ENCODE data around the gene EMC1. TPM values are rescaled to one million over a fixed set of nuclear protein-coding genes. Genes with fewer than 3 reads are reported as not detected.
"Not testable (repeated sequence)": the region's sequence is repeated elsewhere in the genome, so short reads cannot be mapped to it uniquely, and the experiment has no call there.

EMC1 gene
- total RNA-seq, 1 donor from 2014 or later, result 28.0 TPM

GRCh38 chr1:19262047-19262446 is 10.7 kb upstream of the EMC1 start:
- no peaks in the 10 kb centered on the region for H3K4me1 ChIP-seq
- no peak for DNase-seq (ENCODE audit: extremely low spot score in 2 of 2)
- H3K4me3 ChIP-seq, result no peak overlapping the region
- H3K36me3 ChIP-seq, result peaks cover 0 to 34% of the 10 kb centered on the region in 2 donors
- intact Hi-C loops (cut with DNase I), result no loop called here
- H3K27me3 ChIP-seq, result no peaks in the 10 kb centered on the region
- H3K27ac ChIP-seq, result no peak overlapping the region
- no peak for TF ChIP-seq POLR2A (IDR thresholded peaks at IDR 0.05)
- TF ChIP-seq, protein P1, sequence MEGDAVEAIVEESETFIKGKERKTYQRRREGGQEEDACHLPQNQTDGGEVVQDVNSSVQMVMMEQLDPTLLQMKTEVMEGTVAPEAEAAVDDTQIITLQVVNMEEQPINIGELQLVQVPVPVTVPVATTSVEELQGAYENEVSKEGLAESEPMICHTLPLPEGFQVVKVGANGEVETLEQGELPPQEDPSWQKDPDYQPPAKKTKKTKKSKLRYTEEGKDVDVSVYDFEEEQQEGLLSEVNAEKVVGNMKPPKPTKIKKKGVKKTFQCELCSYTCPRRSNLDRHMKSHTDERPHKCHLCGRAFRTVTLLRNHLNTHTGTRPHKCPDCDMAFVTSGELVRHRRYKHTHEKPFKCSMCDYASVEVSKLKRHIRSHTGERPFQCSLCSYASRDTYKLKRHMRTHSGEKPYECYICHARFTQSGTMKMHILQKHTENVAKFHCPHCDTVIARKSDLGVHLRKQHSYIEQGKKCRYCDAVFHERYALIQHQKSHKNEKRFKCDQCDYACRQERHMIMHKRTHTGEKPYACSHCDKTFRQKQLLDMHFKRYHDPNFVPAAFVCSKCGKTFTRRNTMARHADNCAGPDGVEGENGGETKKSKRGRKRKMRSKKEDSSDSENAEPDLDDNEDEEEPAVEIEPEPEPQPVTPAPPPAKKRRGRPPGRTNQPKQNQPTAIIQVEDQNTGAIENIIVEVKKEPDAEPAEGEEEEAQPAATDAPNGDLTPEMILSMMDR (IDR thresholded peaks at IDR 0.05), result no peak
- no peak for TF ChIP-seq POLR2AphosphoS5 (IDR thresholded peaks at IDR 0.05; ENCODE audit: insufficient read depth in 1 of 2, low read depth in 1 of 2)
- H3K9me3 ChIP-seq, result no peaks in the 10 kb centered on the region

DNA sequence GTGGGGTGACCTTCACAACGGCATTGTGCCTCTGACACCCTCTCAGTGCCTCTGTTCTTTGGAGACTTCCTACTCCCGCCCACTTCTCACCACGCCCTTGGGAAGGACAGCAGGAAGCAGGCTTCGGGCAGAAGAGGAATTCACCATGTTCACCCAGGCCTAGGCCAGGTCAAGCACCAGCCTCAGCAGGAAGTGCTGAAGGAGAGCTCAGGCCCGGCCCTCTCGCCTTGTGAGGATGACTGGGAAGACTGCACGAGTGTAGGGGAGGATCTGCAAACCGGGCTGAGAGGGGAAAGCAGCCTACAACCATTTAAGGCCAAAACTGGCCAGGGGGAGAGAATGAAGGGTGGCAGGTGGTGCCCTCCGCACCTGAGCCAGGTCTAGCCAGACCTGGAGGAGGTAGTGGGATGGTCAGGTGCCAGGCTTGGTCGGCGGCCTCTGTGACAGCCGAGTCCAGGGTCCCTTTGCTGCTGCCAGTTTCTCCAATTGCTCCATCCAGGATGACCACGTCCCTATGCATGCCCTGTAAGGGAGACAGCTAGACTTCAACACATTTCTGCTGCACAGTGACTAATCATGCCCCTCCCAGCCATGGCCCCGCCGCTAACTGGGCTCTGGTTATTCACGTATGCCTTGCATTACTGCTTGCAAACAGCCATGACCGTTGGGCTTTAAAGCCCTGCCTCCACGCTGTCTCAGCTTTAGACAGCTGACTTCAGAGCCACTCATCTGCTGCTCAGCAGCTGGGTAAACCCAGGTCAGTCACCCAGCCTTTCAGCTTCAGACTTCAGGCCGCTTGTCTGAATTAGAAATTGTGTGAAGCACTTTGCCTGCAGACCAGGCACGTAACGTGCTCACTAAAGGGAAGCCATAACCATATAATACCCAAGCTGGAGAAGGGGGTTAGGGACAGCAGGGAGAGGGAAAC is 9.2 kb upstream of the EMC1 start:
- DNase-seq (ENCODE audit: extremely low spot score in 2 of 2), result no peak
- TF ChIP-seq POLR2AphosphoS5 (IDR thresholded peaks at IDR 0.05; ENCODE audit: insufficient read depth in 1 of 2, low read depth in 1 of 2), result peak in 1 of 2 donors; percentile 15
- no peak for TF ChIP-seq POLR2A (IDR thresholded peaks at IDR 0.05)
- H3K27ac ChIP-seq, result no peak overlapping the region
- H3K36me3 ChIP-seq, result peaks cover 0 to 49% of the 10 kb centered on the region in 2 donors
- no peaks in the 10 kb centered on the region for H3K4me1 ChIP-seq
- no peaks in the 10 kb centered on the region for H3K9me3 ChIP-seq
- H3K4me3 ChIP-seq, result no peak overlapping the region
- intact Hi-C loops (cut with DNase I), result no loop called here
- no peaks in the 10 kb centered on the region for H3K27me3 ChIP-seq

DNA sequence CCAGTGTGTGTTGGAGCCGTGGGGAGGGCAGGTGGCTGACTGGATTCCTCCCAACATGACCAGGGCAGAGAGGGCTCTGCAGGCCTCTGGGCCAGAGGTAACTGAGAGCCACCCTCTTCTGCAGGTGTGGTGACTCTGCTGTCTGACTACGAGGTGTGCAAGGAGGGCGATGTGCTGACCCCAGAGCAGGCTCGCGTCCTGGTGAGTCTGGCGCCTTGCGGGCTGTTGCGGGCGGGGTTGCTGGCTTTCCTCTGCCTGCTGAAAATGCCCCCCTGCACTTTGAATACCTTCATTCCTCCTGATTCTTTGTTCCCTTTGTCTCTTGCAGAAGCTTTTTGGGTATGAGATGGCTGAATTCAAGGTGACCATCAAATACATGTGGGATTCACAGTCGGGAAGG is 7.0 kb upstream of the EMC1 start:
- TF ChIP-seq POLR2A (IDR thresholded peaks at IDR 0.05) (no peak), POLR2AphosphoS5 (IDR thresholded peaks at IDR 0.05; ENCODE audit: insufficient read depth in 1 of 2, low read depth in 1 of 2) (no peak)
- TF ChIP-seq, protein P1 (IDR thresholded peaks at IDR 0.05), result no peak
- Histone ChIP-seq H3K4me3 (no peak overlapping the region), H3K27ac (no peak overlapping the region), H3K9me3 (no peaks in the 10 kb centered on the region), H3K4me1 (peaks cover 8% of the 10 kb centered on the region), H3K27me3 (no peaks in the 10 kb centered on the region), H3K36me3 (peaks cover 0 to 49% of the 10 kb centered on the region in 2 donors)
- intact Hi-C loops (cut with DNase I), result loop anchor here (5.0 kb wide), 1 partner anchor 394 kb away; no protein-coding TSS in a partner anchor
- DNase-seq (ENCODE audit: extremely low spot score in 2 of 2), result no peak

DNA sequence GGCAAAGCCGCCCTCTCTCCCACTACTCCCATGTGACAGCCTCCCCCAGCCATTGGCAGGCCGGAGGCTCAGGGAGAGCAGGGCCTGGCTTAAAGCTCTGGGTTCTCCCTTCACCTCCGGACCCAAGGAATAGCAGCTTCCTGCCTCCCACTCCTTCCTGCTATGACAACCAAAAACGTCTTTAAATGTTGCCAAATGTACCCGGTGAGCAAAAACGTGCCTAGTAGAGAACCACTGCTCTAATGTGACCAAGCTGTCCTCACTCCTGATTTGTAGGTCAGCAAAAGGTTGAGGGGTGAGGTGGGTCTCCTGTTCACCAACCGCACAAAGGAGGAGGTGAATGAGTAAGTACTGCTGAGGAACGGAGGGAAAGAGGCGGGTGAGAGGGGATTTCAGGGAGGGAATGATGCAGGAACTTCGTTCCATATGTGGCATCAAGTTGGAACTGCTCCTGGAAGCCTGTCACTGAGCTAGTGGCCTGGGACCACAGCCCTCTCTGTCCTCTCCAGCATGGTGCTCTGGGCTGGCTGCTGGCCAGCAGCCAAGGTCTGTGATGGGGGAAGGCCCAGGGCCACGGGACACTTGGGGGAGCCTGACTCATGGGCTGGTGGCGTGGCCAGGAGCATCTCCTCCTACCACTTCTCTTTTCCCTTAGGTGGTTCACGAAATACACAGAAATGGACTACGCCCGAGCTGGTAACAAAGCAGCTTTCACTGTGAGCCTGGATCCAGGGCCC is 6.0 kb upstream of the EMC1 start:
- H3K27me3 ChIP-seq, result no peaks in the 10 kb centered on the region
- no peak overlapping the region for H3K27ac ChIP-seq
- H3K4me1 ChIP-seq, result peaks cover 18% of the 10 kb centered on the region
- no peak overlapping the region for H3K4me3 ChIP-seq
- DNase-seq (ENCODE audit: extremely low spot score in 2 of 2), result no peak
- TF ChIP-seq, protein P1 (IDR thresholded peaks at IDR 0.05), result no peak
- TF ChIP-seq POLR2AphosphoS5 (IDR thresholded peaks at IDR 0.05; ENCODE audit: insufficient read depth in 1 of 2, low read depth in 1 of 2), result no peak
- TF ChIP-seq POLR2A (IDR thresholded peaks at IDR 0.05), result no peak
- no peaks in the 10 kb centered on the region for H3K9me3 ChIP-seq
- intact Hi-C loops (cut with DNase I), result loop anchor here (5.0 kb wide), 1 partner anchor 395 kb away; no protein-coding TSS in a partner anchor
- H3K36me3 ChIP-seq, result peaks cover 0 to 49% of the 10 kb centered on the region in 2 donors

- not testable (repeated sequence) for DNase-seq (ENCODE audit: extremely low spot score in 2 of 2); H3K4me3 ChIP-seq; H3K27ac ChIP-seq; H3K9me3 ChIP-seq; H3K27me3 ChIP-seq
- intact Hi-C loops (cut with DNase I), result loop anchor here (5.0 kb wide), 1 partner anchor 396 kb away; no protein-coding TSS in a partner anchor
- Histone ChIP-seq H3K4me1 (peaks cover 23% of the 10 kb centered on the region), H3K36me3 (peaks cover 0 to 49% of the 10 kb centered on the region in 2 donors)
Measured at GRCh38 chr1:19256301-19256700, 5.0 kb upstream of the EMC1 start.
